Activated T-cell treated with anti-CD3 and anti-CD28 coated beads, Interleukin-2, amount 50 U/mL, for 4 hours (primary cell): ENCODE data around the gene EPHA7. TPM values are rescaled to one million over a fixed set of nuclear protein-coding genes. Genes with fewer than 3 reads are reported as not detected.

Experiments used
- ATAC-seq, 2 donors: fragments of 200-7000 bp; cut with Tn5 transposase; one replicate each; pipeline ENCODE4 v1.10.0; 2021
- DNase-seq: peaks from one replicate; pipeline ENCODE4 v3.0.0-alpha.2; 2020
- H3K27me3 Mint-ChIP-seq: one replicate; pipeline ENCODE4 v1.8.0; 2021; ENCODE audit warnings: low read depth, mixed read lengths
- H3K36me3 Mint-ChIP-seq: one replicate; pipeline ENCODE4 v1.8.0; 2022; ENCODE audit warnings: mixed read lengths; ENCODE audit not compliant: insufficient read depth
- H3K4me1 Mint-ChIP-seq: one replicate; pipeline ENCODE4 v1.8.0; 2021; ENCODE audit warnings: low read depth, mixed read lengths
- H3K4me3 Mint-ChIP-seq: one replicate; pipeline ENCODE4 v1.8.0; 2021; ENCODE audit warnings: mild to moderate bottlenecking, moderate library complexity, mixed read lengths
- H3K9me3 Mint-ChIP-seq: one replicate; pipeline ENCODE4 v1.8.0; 2021; ENCODE audit warnings: mixed read lengths
- total RNA-seq, 3 donors: library from RNA; stranded (reverse); gene quantifications; one replicate each; pipeline ENCODE4 v1.2.1, GENCODE V29; 2021

Gene EPHA7
- total RNA-seq, 3 donors from 2014 or later, result not detected

- DNase-seq (no peak), ATAC-seq (no peak)
- H3K4me1 Mint-ChIP-seq, result no peaks in the 10 kb centered on the region
- peaks cover 23% of the 10 kb centered on the region for H3K9me3 Mint-ChIP-seq
- no peak overlapping the region for H3K4me3 Mint-ChIP-seq
- no peaks in the 10 kb centered on the region for H3K27me3 Mint-ChIP-seq
- no peaks in the 10 kb centered on the region for H3K36me3 Mint-ChIP-seq
Measured at GRCh38 chr6:93219447-93219846, 199.9 kb downstream of the EPHA7 start.

- H3K36me3 Mint-ChIP-seq, result no peaks in the 10 kb centered on the region
- H3K9me3 Mint-ChIP-seq, result peaks cover 27% of the 10 kb centered on the region
- H3K27me3 Mint-ChIP-seq, result no peaks in the 10 kb centered on the region
- no peaks in the 10 kb centered on the region for H3K4me1 Mint-ChIP-seq
- DNase-seq (no peak), ATAC-seq (no peak)
- H3K4me3 Mint-ChIP-seq, result no peak overlapping the region
Measured at GRCh38 chr6:93218096-93218495, 201.3 kb downstream of the EPHA7 start.

GRCh38 chr6:93213028-93213427, 206.3 kb downstream of the EPHA7 start:
- Mint-ChIP-seq H3K27me3 (no peaks in the 10 kb centered on the region), H3K36me3 (no peaks in the 10 kb centered on the region), H3K4me1 (no peaks in the 10 kb centered on the region), H3K4me3 (no peak overlapping the region), H3K9me3 (peaks cover 31% of the 10 kb centered on the region)
- no peak for ATAC-seq
- no peak for DNase-seq

- Mint-ChIP-seq H3K27me3 (no peaks in the 10 kb centered on the region), H3K9me3 (peaks cover 26% of the 10 kb centered on the region)
Measured at GRCh38 chr6:93210908-93211307, 208.5 kb downstream of the EPHA7 start.

GRCh38 chr6:93209358-93209757, 210.0 kb downstream of the EPHA7 start:
- ATAC-seq (no peak), DNase-seq (no peak)
- Mint-ChIP-seq H3K27me3 (no peaks in the 10 kb centered on the region), H3K4me1 (no peaks in the 10 kb centered on the region), H3K36me3 (no peaks in the 10 kb centered on the region), H3K4me3 (no peak overlapping the region), H3K9me3 (peaks cover 24% of the 10 kb centered on the region)

More at GRCh38 chr6:93210908-93211307, 208.5 kb downstream of the EPHA7 start:
- no peaks in the 10 kb centered on the region for H3K36me3 Mint-ChIP-seq
- DNase-seq (no peak), ATAC-seq (no peak)
- no peak overlapping the region for H3K4me3 Mint-ChIP-seq
- H3K4me1 Mint-ChIP-seq, result no peaks in the 10 kb centered on the region

GRCh38 chr6:93196406-93196970, 222.9 kb downstream of the EPHA7 start:
- Mint-ChIP-seq H3K36me3 (no peaks in the 10 kb centered on the region), H3K4me1 (no peaks in the 10 kb centered on the region), H3K27me3 (no peaks in the 10 kb centered on the region), H3K4me3 (no peak overlapping the region), H3K9me3 (peaks cover 11% of the 10 kb centered on the region)
- no peak for DNase-seq
- ATAC-seq, result no peak

- Mint-ChIP-seq H3K27me3 (no peaks in the 10 kb centered on the region), H3K4me3 (no peak overlapping the region), H3K4me1 (no peaks in the 10 kb centered on the region), H3K9me3 (peaks cover 16% of the 10 kb centered on the region), H3K36me3 (no peaks in the 10 kb centered on the region)
- DNase-seq (no peak), ATAC-seq (no peak)
Measured at GRCh38 chr6:93194480-93194879, 224.9 kb downstream of the EPHA7 start.

GRCh38 chr6:93193868-93194267, 225.5 kb downstream of the EPHA7 start:
- H3K27me3 Mint-ChIP-seq, result no peaks in the 10 kb centered on the region

More at GRCh38 chr6:93193868-93194267, 225.5 kb downstream of the EPHA7 start:
- Mint-ChIP-seq H3K4me3 (no peak overlapping the region), H3K36me3 (no peaks in the 10 kb centered on the region), H3K9me3 (peaks cover 16% of the 10 kb centered on the region), H3K4me1 (no peaks in the 10 kb centered on the region)
- ATAC-seq (no peak), DNase-seq (no peak)
